Smooth muscle cell (in vitro differentiated cells): Measurements from ENCODE around the gene ANKRD29. TPM values are rescaled to one million over a fixed set of nuclear protein-coding genes. Genes with fewer than 3 reads are reported as not detected.

Experiments used
- DNase-seq: peaks from one replicate; lab custom pipeline; 2025; ENCODE audit not compliant: unreplicated experiment; lab: John Stamatoyannopoulos, UW
- H2AFZ ChIP-seq: fragments of 200-600 bp; sonication (generic); 2 replicates; pipeline ENCODE4 v1.6.0; 2016; ENCODE audit warnings: antibody characterized with exemption, low read depth, mild to moderate bottlenecking
- H3F3A ChIP-seq: fragments of 200-600 bp; sonication (generic); 2 replicates; pipeline ENCODE4 v1.6.0; 2017; ENCODE audit warnings: antibody characterized with exemption, low read depth
- H3K27ac ChIP-seq: fragments of 200-600 bp; sonication (generic); 2 replicates; pipeline ENCODE4 v1.5.1; 2016; ENCODE audit warnings: low read depth, mild to moderate bottlenecking
- H3K27me3 ChIP-seq: fragments of 200-600 bp; sonication (generic); 2 replicates; pipeline ENCODE4 v1.6.1; 2016; ENCODE audit warnings: low read depth, mild to moderate bottlenecking
- H3K36me3 ChIP-seq: fragments of 200-600 bp; sonication (generic); 2 replicates; pipeline ENCODE4 v1.5.1; 2016; ENCODE audit warnings: low read depth
- H3K4me1 ChIP-seq: fragments of 200-600 bp; sonication (generic); 2 replicates; pipeline ENCODE4 v1.5.1; 2016; ENCODE audit warnings: low read depth
- H3K4me2 ChIP-seq: fragments of 200-600 bp; sonication (generic); 2 replicates; pipeline ENCODE4 v1.6.0; 2016; ENCODE audit warnings: mild to moderate bottlenecking
- H3K4me3 ChIP-seq: fragments of 200-600 bp; sonication (generic); 2 replicates; pipeline ENCODE4 v1.5.1; 2016; ENCODE audit warnings: mild to moderate bottlenecking
- H3K79me2 ChIP-seq: fragments of 200-600 bp; sonication (generic); 2 replicates; pipeline ENCODE4 v1.6.0; 2016; ENCODE audit warnings: low read depth, mild to moderate bottlenecking
- H3K9ac ChIP-seq: fragments of 200-600 bp; sonication (generic); 2 replicates; pipeline ENCODE4 v1.6.0; 2016; ENCODE audit warnings: low read depth
- H3K9me3 ChIP-seq: fragments of 200-600 bp; sonication (generic); replicated peaks from 2 replicates; pipeline ENCODE4 v1.5.1; 2016; ENCODE audit warnings: low read depth
- H4K20me1 ChIP-seq: fragments of 200-600 bp; sonication (generic); 2 replicates; pipeline ENCODE4 v1.6.0; 2016; ENCODE audit warnings: low read depth
- WGBS: methylation state at CpG from one replicate; pipeline ENCODE4 v1.1.7; 2016; ENCODE audit warnings: low lambda C conversion rate; 5-methylcytosine and 5-hydroxymethylcytosine counted together
- polyA plus RNA-seq: library from polyadenylated mRNA; unstranded; fragments of >200 nt; fragmentation: Nextera tagmentation; extraction: Ambion mirVana; gene quantifications from 2 replicates; pipeline ENCODE4 v1.2.1, GENCODE V29; 2016
- total RNA-seq: library from RNA; depleted of rRNA; stranded (reverse); fragments of >200 nt; gene quantifications from 2 replicates; pipeline ENCODE4 v1.2.3, GENCODE V29; 2014
- TF ChIP-seq, protein P1 (sequence below): fragments of 200-600 bp; sonication (generic); IDR thresholded peaks from 2 replicates; pipeline ENCODE4 v1.5.1; 2017; ENCODE audit warnings: borderline replicate concordance, mild to moderate bottlenecking, antibody characterized with exemption; ENCODE audit not compliant: insufficient read depth, poor library complexity, severe bottlenecking

The ANKRD29 gene
- total and polyA plus RNA-seq, 2 experiments from 2014 or later: 0.36 TPM; not detected in 1

DNA sequence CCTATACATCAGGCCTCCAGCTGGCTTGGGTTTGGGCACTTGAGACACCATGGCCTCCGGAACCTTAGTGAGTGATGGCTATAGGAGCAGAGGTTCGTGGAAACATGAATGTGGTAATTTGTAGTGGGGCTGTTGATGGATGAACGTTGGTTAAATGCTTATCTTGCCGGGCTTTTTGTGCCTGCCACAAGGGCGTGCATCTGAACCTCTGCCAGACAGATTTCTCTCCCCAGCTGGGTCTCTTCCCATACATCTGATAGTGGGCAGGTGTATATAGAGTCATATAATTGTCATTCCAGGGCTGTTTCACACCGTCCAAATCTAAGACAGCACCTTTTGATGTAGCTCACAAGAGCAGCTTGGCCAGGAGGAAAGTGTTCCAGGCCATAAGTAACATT, 41.3 kb upstream of the ANKRD29 start:
- WGBS: 75% methylated on average over 6 of the region's 6 CpGs
- Histone ChIP-seq H3K27ac (no peak overlapping the region), H3K4me1 (no peaks in the 10 kb centered on the region), H2AFZ (no peak overlapping the region), H3K9ac (no peak overlapping the region), H3K4me3 (no peak overlapping the region), H3K79me2 (no peaks in the 10 kb centered on the region), H3K4me2 (no peak overlapping the region), H3K9me3 (no peaks in the 10 kb centered on the region), H3K36me3 (no peaks in the 10 kb centered on the region), H3F3A (no peaks in the 10 kb centered on the region), H4K20me1 (no peaks in the 10 kb centered on the region), H3K27me3 (peaks cover 13% of the 10 kb centered on the region)
- TF ChIP-seq, protein P1, sequence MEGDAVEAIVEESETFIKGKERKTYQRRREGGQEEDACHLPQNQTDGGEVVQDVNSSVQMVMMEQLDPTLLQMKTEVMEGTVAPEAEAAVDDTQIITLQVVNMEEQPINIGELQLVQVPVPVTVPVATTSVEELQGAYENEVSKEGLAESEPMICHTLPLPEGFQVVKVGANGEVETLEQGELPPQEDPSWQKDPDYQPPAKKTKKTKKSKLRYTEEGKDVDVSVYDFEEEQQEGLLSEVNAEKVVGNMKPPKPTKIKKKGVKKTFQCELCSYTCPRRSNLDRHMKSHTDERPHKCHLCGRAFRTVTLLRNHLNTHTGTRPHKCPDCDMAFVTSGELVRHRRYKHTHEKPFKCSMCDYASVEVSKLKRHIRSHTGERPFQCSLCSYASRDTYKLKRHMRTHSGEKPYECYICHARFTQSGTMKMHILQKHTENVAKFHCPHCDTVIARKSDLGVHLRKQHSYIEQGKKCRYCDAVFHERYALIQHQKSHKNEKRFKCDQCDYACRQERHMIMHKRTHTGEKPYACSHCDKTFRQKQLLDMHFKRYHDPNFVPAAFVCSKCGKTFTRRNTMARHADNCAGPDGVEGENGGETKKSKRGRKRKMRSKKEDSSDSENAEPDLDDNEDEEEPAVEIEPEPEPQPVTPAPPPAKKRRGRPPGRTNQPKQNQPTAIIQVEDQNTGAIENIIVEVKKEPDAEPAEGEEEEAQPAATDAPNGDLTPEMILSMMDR: no peak
- DNase-seq: no peak

DNA sequence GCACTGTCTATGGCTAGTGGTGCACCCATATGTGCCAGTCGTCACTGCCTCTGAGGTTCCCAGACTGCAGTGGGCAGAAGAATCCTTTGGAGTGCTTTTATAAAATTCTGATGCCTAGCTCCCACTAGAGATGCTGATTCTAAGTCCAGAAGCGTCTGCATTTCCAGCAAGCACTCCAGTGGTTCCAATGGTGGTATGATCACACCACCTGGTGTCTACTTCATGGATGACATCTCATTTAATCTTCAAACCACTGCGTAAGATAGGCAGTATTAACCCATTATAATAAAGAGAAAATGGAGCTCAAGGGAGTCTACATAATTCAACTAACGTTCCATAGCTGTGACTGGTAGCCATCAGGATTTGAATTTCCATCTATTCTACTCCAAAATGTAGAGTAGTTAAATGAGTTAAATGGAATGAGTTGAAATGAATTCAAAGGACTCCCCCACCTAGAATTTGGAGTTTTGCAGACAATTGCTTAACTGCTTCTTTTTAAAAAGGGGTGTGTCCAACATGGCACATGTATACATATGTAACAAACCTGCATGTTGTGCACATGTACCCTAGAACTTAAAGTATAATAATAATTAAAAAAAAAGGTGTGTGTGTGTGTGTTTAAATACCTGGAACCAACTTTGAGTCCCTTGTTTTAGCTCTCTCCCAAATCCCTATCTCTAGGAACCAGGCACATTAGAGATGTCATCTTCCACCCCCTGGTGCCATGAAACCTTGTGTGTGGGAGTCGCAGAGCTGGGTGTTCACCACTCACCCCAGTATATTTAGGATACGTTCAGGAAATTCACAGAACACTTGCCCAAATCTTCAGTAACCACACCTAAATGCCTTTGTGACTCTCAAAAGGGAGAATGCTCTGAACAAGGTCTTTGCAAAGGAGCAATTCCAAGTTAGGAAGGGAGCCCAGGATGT, 40.6 kb upstream of the ANKRD29 start:
- TF ChIP-seq, protein P1: peak; percentile 60
- Histone ChIP-seq H3K27ac (no peak overlapping the region), H3K79me2 (no peaks in the 10 kb centered on the region), H3K36me3 (no peaks in the 10 kb centered on the region), H3F3A (no peaks in the 10 kb centered on the region), H3K9ac (no peak overlapping the region), H3K4me2 (no peak overlapping the region), H2AFZ (no peak overlapping the region), H3K4me1 (no peaks in the 10 kb centered on the region), H4K20me1 (no peaks in the 10 kb centered on the region), H3K9me3 (no peaks in the 10 kb centered on the region), H3K4me3 (no peak overlapping the region), H3K27me3 (peaks cover 13% of the 10 kb centered on the region)
- DNase-seq: no peak
- WGBS: 66% methylated on average over 6 of the region's 6 CpGs

DNA sequence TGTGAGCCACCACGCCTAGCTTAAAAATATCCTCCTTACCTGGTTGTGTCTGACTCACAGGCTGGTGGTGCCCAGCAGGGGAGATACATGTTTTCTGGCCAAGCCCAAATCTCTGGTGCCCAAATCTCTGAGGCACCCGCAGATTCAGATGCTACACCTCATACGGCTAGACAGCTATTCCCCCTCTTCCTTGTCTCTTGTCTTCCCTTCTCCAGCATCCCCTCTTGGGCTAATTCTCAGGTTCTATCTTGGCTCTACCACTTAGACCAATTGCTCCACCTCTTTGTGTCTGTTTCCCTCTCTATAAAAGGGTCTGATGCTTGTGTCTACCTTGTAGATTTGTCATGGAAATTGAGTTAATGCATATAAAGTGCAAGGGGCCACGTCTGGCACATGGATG, 39.9 kb upstream of the ANKRD29 start:
- 90% methylated on average over 4 of the region's 4 CpGs for WGBS
- no peak overlapping the region for H3K27ac ChIP-seq

More for the DNA sequence above, 39.9 kb upstream of the ANKRD29 start:
- Histone ChIP-seq H3K79me2 (no peaks in the 10 kb centered on the region), H3K4me2 (no peak overlapping the region), H2AFZ (no peak overlapping the region), H3K4me1 (no peaks in the 10 kb centered on the region), H3F3A (no peaks in the 10 kb centered on the region), H3K9ac (no peak overlapping the region), H3K27me3 (peaks cover 13% of the 10 kb centered on the region), H3K36me3 (no peaks in the 10 kb centered on the region), H3K9me3 (no peaks in the 10 kb centered on the region), H3K4me3 (no peak overlapping the region), H4K20me1 (no peaks in the 10 kb centered on the region)
- TF ChIP-seq, protein P1: no peak
- DNase-seq: no peak
